KMS-11 (cell line): Measurements from ENCODE around the gene IFI27L1.

Experiments used
- H2AFZ ChIP-seq: fragments of 200-600 bp; sonication (generic); 2 replicates; pipeline ENCODE4 v1.6.1; 2016; ENCODE audit warnings: antibody characterized with exemption, mixed run types, low read depth
- H3K27ac ChIP-seq: fragments of 200-600 bp; sonication (generic); 2 replicates; pipeline ENCODE4 v1.6.1; 2016; ENCODE audit warnings: mild to moderate bottlenecking, mixed run types
- H3K27me3 ChIP-seq: fragments of 200-600 bp; sonication (generic); 2 replicates; pipeline ENCODE4 v1.6.1; 2017; ENCODE audit warnings: mild to moderate bottlenecking, low read depth, mixed run types, moderate library complexity; ENCODE audit not compliant: insufficient read depth
- H3K36me3 ChIP-seq: fragments of 200-600 bp; sonication (generic); 2 replicates; pipeline ENCODE4 v1.6.1; 2017; ENCODE audit warnings: mild to moderate bottlenecking, mixed run types; ENCODE audit not compliant: insufficient read depth
- H3K4me1 ChIP-seq: fragments of 200-600 bp; sonication (generic); 2 replicates; pipeline ENCODE4 v1.6.1; 2016; ENCODE audit warnings: mild to moderate bottlenecking, low read depth, mixed run types; ENCODE audit not compliant: poor library complexity, severe bottlenecking
- H3K4me2 ChIP-seq: fragments of 200-600 bp; sonication (generic); 2 replicates; pipeline ENCODE4 v1.7.0; 2016; ENCODE audit warnings: mild to moderate bottlenecking, mixed run types
- H3K4me3 ChIP-seq: fragments of 200-600 bp; sonication (generic); IDR thresholded peaks from 2 replicates; pipeline ENCODE4 v1.6.1; 2017; ENCODE audit warnings: low read depth, low read length, mixed read lengths; ENCODE audit not compliant: insufficient read depth
- H3K79me2 ChIP-seq: fragments of 200-600 bp; sonication (generic); 2 replicates; pipeline ENCODE4 v1.6.1; 2016; ENCODE audit warnings: low read depth, mixed run types; ENCODE audit not compliant: insufficient read depth
- H3K9ac ChIP-seq: fragments of 200-600 bp; sonication (generic); 2 replicates; pipeline ENCODE4 v1.6.1; 2016; ENCODE audit warnings: mild to moderate bottlenecking, mixed run types
- H4K20me1 ChIP-seq: fragments of 200-600 bp; sonication (generic); 2 replicates; pipeline ENCODE4 v1.6.1; 2016; ENCODE audit warnings: mild to moderate bottlenecking, mixed run types; ENCODE audit not compliant: insufficient read depth
- TF ChIP-seq, protein P1 (sequence below): fragments of 200-600 bp; sonication (generic); conservative IDR thresholded peaks from 2 replicates; pipeline ENCODE4 v1.6.1; 2017; ENCODE audit warnings: low read depth, mild to moderate bottlenecking, antibody characterized with exemption, low read length, moderate library complexity, mixed read lengths

IFI27L1 gene

GRCh38 chr14:94037954-94038353 lies 43.2 kb upstream of the IFI27L1 start:
- Histone ChIP-seq H3K79me2 (no peaks in the 10 kb centered on the region), H3K27ac (no peak overlapping the region), H4K20me1 (no peaks in the 10 kb centered on the region), H2AFZ (no peak overlapping the region), H3K4me3 (no peak overlapping the region), H3K9ac (no peak overlapping the region), H3K27me3 (no peaks in the 10 kb centered on the region), H3K4me1 (no peaks in the 10 kb centered on the region), H3K36me3 (no peaks in the 10 kb centered on the region), H3K4me2 (no peak overlapping the region)
- TF ChIP-seq, protein P1, sequence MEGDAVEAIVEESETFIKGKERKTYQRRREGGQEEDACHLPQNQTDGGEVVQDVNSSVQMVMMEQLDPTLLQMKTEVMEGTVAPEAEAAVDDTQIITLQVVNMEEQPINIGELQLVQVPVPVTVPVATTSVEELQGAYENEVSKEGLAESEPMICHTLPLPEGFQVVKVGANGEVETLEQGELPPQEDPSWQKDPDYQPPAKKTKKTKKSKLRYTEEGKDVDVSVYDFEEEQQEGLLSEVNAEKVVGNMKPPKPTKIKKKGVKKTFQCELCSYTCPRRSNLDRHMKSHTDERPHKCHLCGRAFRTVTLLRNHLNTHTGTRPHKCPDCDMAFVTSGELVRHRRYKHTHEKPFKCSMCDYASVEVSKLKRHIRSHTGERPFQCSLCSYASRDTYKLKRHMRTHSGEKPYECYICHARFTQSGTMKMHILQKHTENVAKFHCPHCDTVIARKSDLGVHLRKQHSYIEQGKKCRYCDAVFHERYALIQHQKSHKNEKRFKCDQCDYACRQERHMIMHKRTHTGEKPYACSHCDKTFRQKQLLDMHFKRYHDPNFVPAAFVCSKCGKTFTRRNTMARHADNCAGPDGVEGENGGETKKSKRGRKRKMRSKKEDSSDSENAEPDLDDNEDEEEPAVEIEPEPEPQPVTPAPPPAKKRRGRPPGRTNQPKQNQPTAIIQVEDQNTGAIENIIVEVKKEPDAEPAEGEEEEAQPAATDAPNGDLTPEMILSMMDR, result no peak

DNA sequence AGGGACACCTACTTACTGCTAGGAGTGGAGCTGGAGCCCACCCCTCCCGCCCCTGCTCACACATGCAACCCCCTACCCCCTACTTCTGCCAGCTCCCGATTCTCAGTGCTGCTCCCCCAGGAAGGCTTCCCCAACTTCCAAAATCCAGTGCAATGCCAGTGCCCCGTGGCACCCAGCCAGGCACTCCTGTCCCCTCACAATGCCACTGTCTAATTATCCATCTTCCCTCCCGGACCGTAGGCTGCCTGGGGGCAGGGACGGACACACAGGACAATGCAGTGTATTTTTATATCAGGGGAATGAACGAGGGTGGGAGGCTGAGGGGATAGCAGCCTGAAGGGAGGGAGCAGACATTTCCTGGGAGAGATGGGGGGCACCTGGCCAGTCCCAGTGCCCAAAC lies 42.6 kb upstream of the IFI27L1 start:
- H3K4me2 ChIP-seq, result no peak overlapping the region
- TF ChIP-seq, protein P1, result no peak
- H3K27me3 ChIP-seq, result no peaks in the 10 kb centered on the region
- no peaks in the 10 kb centered on the region for H4K20me1 ChIP-seq
- H3K9ac ChIP-seq, result no peak overlapping the region
- no peak overlapping the region for H3K27ac ChIP-seq
- no peak overlapping the region for H2AFZ ChIP-seq
- H3K4me1 ChIP-seq, result no peaks in the 10 kb centered on the region
- no peaks in the 10 kb centered on the region for H3K36me3 ChIP-seq
- H3K4me3 ChIP-seq, result no peak overlapping the region
- no peaks in the 10 kb centered on the region for H3K79me2 ChIP-seq

DNA sequence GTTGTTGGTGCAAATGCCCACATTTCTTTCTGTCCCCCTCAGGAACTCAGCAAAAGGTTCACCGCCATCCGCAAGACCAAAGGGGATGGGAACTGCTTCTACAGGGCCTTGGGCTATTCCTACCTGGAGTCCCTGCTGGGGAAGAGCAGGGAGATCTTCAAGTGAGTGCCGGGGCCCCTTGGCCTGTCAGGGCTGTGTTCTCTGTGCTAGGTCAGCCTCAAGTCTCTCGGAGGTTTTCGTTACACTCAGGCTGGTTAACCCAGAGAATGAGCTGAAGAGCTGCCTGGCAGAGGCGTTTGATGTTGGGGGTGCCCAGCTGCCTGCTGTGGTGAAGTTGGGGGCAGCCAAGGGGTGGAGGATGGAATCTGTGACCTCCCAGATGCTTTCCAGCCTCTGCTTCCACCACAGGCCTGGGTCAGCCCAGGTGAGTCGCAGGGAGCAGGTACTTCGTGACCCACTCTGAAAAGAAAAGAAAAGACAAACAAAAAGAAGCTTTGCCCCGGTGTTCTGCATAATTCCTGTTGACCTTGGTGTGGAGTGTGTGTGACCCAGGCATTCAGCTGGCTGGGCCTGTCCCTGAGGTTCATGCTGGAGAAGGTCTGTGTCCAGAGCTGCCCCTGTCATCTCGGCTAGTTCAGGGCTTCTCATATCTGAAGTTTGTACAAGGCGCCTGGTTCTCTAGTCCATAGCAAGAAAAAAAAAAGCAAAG lies 42.0 kb upstream of the IFI27L1 start:
- Histone ChIP-seq H3K27ac (no peak overlapping the region), H4K20me1 (no peaks in the 10 kb centered on the region), H3K9ac (no peak overlapping the region), H3K79me2 (no peaks in the 10 kb centered on the region), H2AFZ (no peak overlapping the region), H3K4me2 (no peak overlapping the region), H3K4me3 (no peak overlapping the region), H3K36me3 (no peaks in the 10 kb centered on the region), H3K4me1 (no peaks in the 10 kb centered on the region), H3K27me3 (no peaks in the 10 kb centered on the region)
- TF ChIP-seq, protein P1, result no peak

DNA sequence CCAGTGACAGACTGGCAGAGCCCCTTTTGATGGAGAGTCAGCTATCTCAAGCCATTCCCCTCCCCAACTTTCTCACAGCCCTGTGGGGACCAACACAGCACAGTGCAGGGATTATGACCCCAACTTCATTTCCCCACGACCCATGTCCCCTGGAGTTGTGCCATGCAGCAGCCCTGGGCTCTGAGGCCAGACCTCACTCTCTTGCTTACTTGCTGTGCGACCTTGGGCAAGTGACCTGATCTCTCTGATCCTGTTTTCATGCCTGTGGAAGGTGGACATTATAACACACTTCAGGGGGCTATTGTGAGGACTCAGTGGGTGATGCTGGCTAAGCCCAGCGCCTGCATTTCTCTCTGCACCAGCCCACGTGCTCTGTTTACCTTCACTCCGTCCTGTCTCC lies 40.9 kb upstream of the IFI27L1 start:
- H4K20me1 ChIP-seq, result no peaks in the 10 kb centered on the region
- H3K4me1 ChIP-seq, result no peaks in the 10 kb centered on the region
- no peak overlapping the region for H3K4me3 ChIP-seq
- no peak overlapping the region for H3K4me2 ChIP-seq
- no peaks in the 10 kb centered on the region for H3K27me3 ChIP-seq
- no peaks in the 10 kb centered on the region for H3K36me3 ChIP-seq
- no peak overlapping the region for H3K27ac ChIP-seq
- H2AFZ ChIP-seq, result no peak overlapping the region
- no peaks in the 10 kb centered on the region for H3K79me2 ChIP-seq
- no peak overlapping the region for H3K9ac ChIP-seq
- TF ChIP-seq, protein P1, result no peak
